ENCODE measurements around the gene TST. TPM values are rescaled to one million over a fixed set of nuclear protein-coding genes. Genes with fewer than 3 reads are reported as not detected.

TST gene
- total RNA-seq (10 to 100 TPM in 1 of 2 donors, under 1 TPM in 1; 0.60 to 10.7 TPM), total RNA-seq (0.15 to 1.2 reads per million in 2 donors)

- peak; percentile 20 to 40 (median 38) for DNase-seq
- peak; percentile 84 for ATAC-seq
- peaks cover 3% of the 10 kb centered on the region for H3K4me1 Mint-ChIP-seq
- H3K4me3 Mint-ChIP-seq: peak within 1 kb of the TSS; percentile 91
- H3K27ac Mint-ChIP-seq: peak within 1 kb of the TSS; percentile 14
- H3K9me3 ChIP-seq (ENCODE audit: control insufficient read depth, low read length, poor library complexity, severe bottlenecking): no peaks in the 10 kb centered on the region
- H3K27me3 Mint-ChIP-seq: no peaks in the 10 kb centered on the region
- H3K36me3 Mint-ChIP-seq (ENCODE audit: low read depth): no peaks in the 10 kb centered on the region
Observed at GRCh38 chr22:37019309-37020191, at the start of gene TST, which contains the start of gene MPST. TSS of gene TST (minus strand) at chr22:37019447. CDS start at chr22:37018732, 715 bp downstream. TSS of gene MPST (plus strand) at chr22:37019742. CDS start at chr22:37019837, 95 bp downstream.

GRCh38 chr22:37068859-37069258 lies 49.6 kb upstream of the TST start:
- H3K27me3 Mint-ChIP-seq: peaks cover 16% of the 10 kb centered on the region
- H3K9me3 ChIP-seq (ENCODE audit: control insufficient read depth, low read length, poor library complexity, severe bottlenecking): no peaks in the 10 kb centered on the region
- no peak overlapping the region for H3K27ac Mint-ChIP-seq
- ATAC-seq (no peak), DNase-seq (no peak)
- no peak overlapping the region for H3K4me3 Mint-ChIP-seq
- peaks cover 5% of the 10 kb centered on the region for H3K36me3 Mint-ChIP-seq (ENCODE audit: low read depth)
- peaks cover 2% of the 10 kb centered on the region for H3K4me1 Mint-ChIP-seq

GRCh38 chr22:37067428-37067827 lies 48.2 kb upstream of the TST start:
- ATAC-seq (no peak), DNase-seq (no peak)
- H3K4me3 Mint-ChIP-seq: no peak overlapping the region
- no peaks in the 10 kb centered on the region for H3K9me3 ChIP-seq (ENCODE audit: control insufficient read depth, low read length, poor library complexity, severe bottlenecking)
- peaks cover 16% of the 10 kb centered on the region for H3K27me3 Mint-ChIP-seq
- peaks cover 5% of the 10 kb centered on the region for H3K36me3 Mint-ChIP-seq (ENCODE audit: low read depth)
- peaks cover 8% of the 10 kb centered on the region for H3K4me1 Mint-ChIP-seq
- H3K27ac Mint-ChIP-seq: peak overlapping the region; percentile 70

- Mint-ChIP-seq H3K27ac (no peak overlapping the region), H3K27me3 (peaks cover 16% of the 10 kb centered on the region), H3K4me3 (no peak overlapping the region), H3K36me3 (ENCODE audit: low read depth) (peaks cover 5% of the 10 kb centered on the region), H3K4me1 (peaks cover 11% of the 10 kb centered on the region)
- no peak for DNase-seq
- no peak for ATAC-seq
- H3K9me3 ChIP-seq (ENCODE audit: control insufficient read depth, low read length, poor library complexity, severe bottlenecking): no peaks in the 10 kb centered on the region
Observed at GRCh38 chr22:37065961-37066360, 46.7 kb upstream of the TST start.

- Mint-ChIP-seq H3K36me3 (ENCODE audit: low read depth) (peaks cover 5% of the 10 kb centered on the region), H3K4me3 (no peak overlapping the region), H3K27ac (peak overlapping the region; percentile 59), H3K27me3 (peaks cover 14% of the 10 kb centered on the region), H3K4me1 (peaks cover 11% of the 10 kb centered on the region)
- H3K9me3 ChIP-seq (ENCODE audit: control insufficient read depth, low read length, poor library complexity, severe bottlenecking): no peaks in the 10 kb centered on the region
- DNase-seq: no peak
- ATAC-seq: no peak
Observed at GRCh38 chr22:37065180-37065579, 45.9 kb upstream of the TST start.

- peak overlapping the region; percentile 71 for H3K4me3 Mint-ChIP-seq
- H3K4me1 Mint-ChIP-seq: peaks cover 15% of the 10 kb centered on the region
- H3K36me3 Mint-ChIP-seq (ENCODE audit: low read depth): peaks cover 5% of the 10 kb centered on the region
- H3K27ac Mint-ChIP-seq: peak overlapping the region; percentile 59
- no peak for DNase-seq
- no peak for ATAC-seq
- H3K9me3 ChIP-seq (ENCODE audit: control insufficient read depth, low read length, poor library complexity, severe bottlenecking): no peaks in the 10 kb centered on the region
- H3K27me3 Mint-ChIP-seq: peaks cover 8% of the 10 kb centered on the region
Observed at GRCh38 chr22:37064553-37064952, 45.3 kb upstream of the TST start.

GRCh38 chr22:37063431-37064420 lies 44.5 kb upstream of the TST start:
- ATAC-seq (peak; percentile 31), DNase-seq (no peak)
- H3K27me3 Mint-ChIP-seq: peaks cover 6% of the 10 kb centered on the region
- peaks cover 5% of the 10 kb centered on the region for H3K36me3 Mint-ChIP-seq (ENCODE audit: low read depth)
- peak overlapping the region; percentile 59 for H3K27ac Mint-ChIP-seq
- H3K4me3 Mint-ChIP-seq: peak overlapping the region; percentile 71
- H3K9me3 ChIP-seq (ENCODE audit: control insufficient read depth, low read length, poor library complexity, severe bottlenecking): no peaks in the 10 kb centered on the region
- H3K4me1 Mint-ChIP-seq: peaks cover 15% of the 10 kb centered on the region

GRCh38 chr22:37062702-37063381 lies 43.6 kb upstream of the TST start:
- no peak overlapping the region for H3K27ac Mint-ChIP-seq
- no peaks in the 10 kb centered on the region for H3K9me3 ChIP-seq (ENCODE audit: control insufficient read depth, low read length, poor library complexity, severe bottlenecking)
- peaks cover 2% of the 10 kb centered on the region for H3K27me3 Mint-ChIP-seq
- DNase-seq (no peak), ATAC-seq (no peak)
- no peak overlapping the region for H3K4me3 Mint-ChIP-seq
- peaks cover 3% of the 10 kb centered on the region for H3K36me3 Mint-ChIP-seq (ENCODE audit: low read depth)
- peaks cover 13% of the 10 kb centered on the region for H3K4me1 Mint-ChIP-seq

- ATAC-seq (no peak), DNase-seq (no peak)
- H3K4me3 Mint-ChIP-seq: no peak overlapping the region
- peaks cover 2% of the 10 kb centered on the region for H3K36me3 Mint-ChIP-seq (ENCODE audit: low read depth)
- H3K27me3 Mint-ChIP-seq: no peaks in the 10 kb centered on the region
- peaks cover 13% of the 10 kb centered on the region for H3K4me1 Mint-ChIP-seq
- no peaks in the 10 kb centered on the region for H3K9me3 ChIP-seq (ENCODE audit: control insufficient read depth, low read length, poor library complexity, severe bottlenecking)
- H3K27ac Mint-ChIP-seq: no peak overlapping the region
Observed at GRCh38 chr22:37062376-37062675, 43.1 kb upstream of the TST start.

GRCh38 chr22:37061611-37062375 lies 42.5 kb upstream of the TST start:
- peaks cover 16% of the 10 kb centered on the region for H3K4me1 Mint-ChIP-seq
- peak overlapping the region; percentile 47 for H3K4me3 Mint-ChIP-seq
- H3K27ac Mint-ChIP-seq: peak overlapping the region; percentile 77
- H3K9me3 ChIP-seq (ENCODE audit: control insufficient read depth, low read length, poor library complexity, severe bottlenecking): no peaks in the 10 kb centered on the region
- no peaks in the 10 kb centered on the region for H3K27me3 Mint-ChIP-seq
- peaks cover 2% of the 10 kb centered on the region for H3K36me3 Mint-ChIP-seq (ENCODE audit: low read depth)
- ATAC-seq (no peak), DNase-seq (no peak)

GRCh38 chr22:37060801-37061610 lies 41.8 kb upstream of the TST start:
- H3K4me3 Mint-ChIP-seq: peak overlapping the region; percentile 47
- H3K36me3 Mint-ChIP-seq (ENCODE audit: low read depth): no peaks in the 10 kb centered on the region
- no peaks in the 10 kb centered on the region for H3K9me3 ChIP-seq (ENCODE audit: control insufficient read depth, low read length, poor library complexity, severe bottlenecking)
- DNase-seq: no peak
- peaks cover 16% of the 10 kb centered on the region for H3K4me1 Mint-ChIP-seq
- no peaks in the 10 kb centered on the region for H3K27me3 Mint-ChIP-seq
- no peak for ATAC-seq
- peak overlapping the region; percentile 77 for H3K27ac Mint-ChIP-seq
